Prostate gland (tissue), 2 donors: ENCODE data around the gene FADS2.

Source experiments
- CTCF ChIP-seq, 4 experiments: fragments of 200-600 bp in 2 of 4; fragments of 450-650 bp in 2 of 4; sonication (generic) in 2 of 4; IDR thresholded peaks; 1 replicate in 3 of 4; 2 replicates in 1 of 4; pipeline ENCODE4 v1.5.1; 2016 to 2019; ENCODE audit warnings: antibody characterized with exemption in 4 of 4, mild to moderate bottlenecking in 2 of 4, moderate library complexity in 2 of 4
- POLR2A ChIP-seq: fragments of 450-650 bp; IDR thresholded peaks from one replicate; pipeline ENCODE4 v1.6.1; 2016; ENCODE audit warnings: antibody characterized with exemption, mild to moderate bottlenecking

- TF ChIP-seq CTCF (IDR thresholded peaks at IDR 0.05), result no peak
- no peak for TF ChIP-seq POLR2A
Measured at GRCh38 chr11:61886643-61887042, 58.5 kb downstream of the FADS2 start.
